NCI-H128 (cell line): Measurements from ENCODE around the gene EPHB1.

Experiments
- DNase-seq: peaks from one replicate; lab custom pipeline; 2025; ENCODE audit not compliant: unreplicated experiment; lab: John Stamatoyannopoulos, UW

The EPHB1 gene

DNA sequence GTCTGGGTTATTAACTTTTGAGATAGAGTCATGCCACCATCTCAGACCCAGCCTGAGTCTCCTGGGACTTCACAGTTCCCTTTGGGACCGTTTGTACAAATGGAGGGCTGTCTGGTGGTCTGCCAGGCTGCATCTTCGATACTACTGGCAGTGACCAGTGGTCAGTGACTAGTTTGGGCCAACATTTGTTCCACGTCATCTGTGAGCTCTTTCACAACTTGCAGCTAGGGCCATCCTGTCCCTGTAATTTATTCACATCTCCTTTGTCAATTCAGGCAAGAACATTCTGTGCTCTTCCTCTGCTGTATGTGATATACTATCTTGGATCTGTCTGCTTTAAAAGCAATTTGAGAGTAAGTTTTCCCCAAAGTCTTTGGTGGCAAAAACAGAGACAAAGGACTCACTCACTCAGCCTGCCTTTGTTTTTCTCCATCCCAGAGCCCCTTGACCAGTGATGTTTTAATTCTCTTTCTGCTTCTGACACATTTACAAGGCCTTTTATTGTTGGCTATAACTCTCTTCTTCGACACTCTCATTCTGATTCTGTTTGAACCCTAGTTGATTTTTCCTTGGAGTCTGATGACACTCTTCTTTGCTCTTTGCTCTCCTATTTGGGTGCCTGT is 353.4 kb downstream of the EPHB1 start:
- no peak for DNase-seq

DNA sequence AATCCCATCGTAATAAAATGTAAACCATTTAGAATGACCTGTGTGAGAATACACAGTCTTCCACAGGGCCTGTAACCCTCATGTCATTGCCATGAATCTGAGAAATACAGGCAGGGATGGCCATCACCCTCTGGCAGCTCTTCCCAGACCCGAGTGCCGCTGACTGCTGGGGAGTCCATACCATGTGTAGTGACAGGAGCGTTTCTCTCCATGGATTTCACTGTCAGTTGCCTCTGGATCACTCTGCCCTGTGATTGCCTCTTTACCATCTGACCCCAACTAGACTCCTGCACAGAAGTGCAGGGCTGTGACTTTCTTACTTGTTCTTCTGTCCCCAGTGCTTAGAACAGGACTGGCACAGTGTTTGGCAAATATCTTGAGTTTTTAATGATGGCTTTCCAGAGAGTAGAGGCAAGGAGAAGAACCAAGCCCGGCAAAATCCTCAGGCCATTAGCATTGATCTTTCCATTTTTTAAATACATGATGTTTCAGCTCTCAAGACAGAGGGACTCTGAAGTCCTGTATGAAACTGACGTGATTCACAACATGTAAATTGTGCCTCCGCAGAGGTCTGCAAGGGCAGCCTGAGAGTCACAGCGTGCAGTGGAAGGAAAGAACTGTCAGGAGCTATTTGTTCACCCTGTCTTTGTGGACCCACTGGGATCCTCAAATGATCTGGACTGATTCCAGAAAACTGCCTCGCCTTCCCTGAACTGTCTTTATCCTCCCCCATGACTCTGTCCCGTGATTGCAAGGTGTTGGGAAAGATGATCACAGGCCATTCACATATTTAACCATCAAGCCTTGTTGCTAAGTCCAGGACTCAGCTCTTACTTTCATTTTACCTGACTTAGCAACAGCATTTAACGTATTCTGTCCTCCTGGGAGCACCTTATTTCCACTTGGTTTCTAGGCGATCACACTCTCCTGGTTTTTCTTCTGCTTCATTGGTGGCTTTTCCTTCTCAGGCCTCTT is 354.9 kb downstream of the EPHB1 start:
- DNase-seq: no peak

DNA sequence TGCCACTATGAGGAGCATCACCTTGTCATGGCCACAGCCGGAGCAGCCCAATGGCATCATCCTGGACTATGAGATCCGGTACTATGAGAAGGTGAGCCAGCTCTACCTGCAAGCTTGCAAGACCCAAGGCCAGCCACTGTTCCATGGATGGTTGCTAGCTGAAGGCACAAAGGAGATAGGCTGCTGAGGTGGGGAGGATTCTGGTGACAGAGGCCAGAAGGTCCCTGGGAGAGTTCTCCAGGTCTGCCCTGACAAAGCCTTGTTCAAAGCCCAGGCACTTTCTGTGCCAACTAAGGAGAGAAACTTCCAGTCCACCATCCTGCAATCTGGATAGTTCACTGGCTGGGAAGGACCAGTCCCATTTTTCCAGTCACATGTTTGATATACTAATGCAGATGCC is 359.1 kb downstream of the EPHB1 start:
- DNase-seq: no peak

DNA sequence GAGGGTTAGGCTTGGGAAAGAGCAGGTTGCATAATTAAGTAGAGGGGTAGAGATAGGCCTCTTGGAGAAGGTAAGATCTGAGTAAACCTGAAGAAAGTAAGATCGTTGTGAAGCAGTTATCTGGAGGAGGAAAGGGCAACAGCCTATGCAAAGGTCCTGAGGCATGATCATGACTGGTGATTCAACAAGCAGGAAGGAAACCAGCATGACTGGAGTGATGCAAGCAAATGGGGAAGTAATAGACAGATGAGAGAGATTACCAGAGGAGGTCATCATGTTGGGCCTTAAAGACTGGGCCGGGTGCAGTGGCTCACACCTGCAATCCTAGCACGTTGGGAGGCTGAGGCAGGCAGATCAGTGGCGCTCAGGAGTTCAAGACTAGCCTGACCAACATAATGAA is 360.2 kb downstream of the EPHB1 start:
- no peak for DNase-seq

DNA sequence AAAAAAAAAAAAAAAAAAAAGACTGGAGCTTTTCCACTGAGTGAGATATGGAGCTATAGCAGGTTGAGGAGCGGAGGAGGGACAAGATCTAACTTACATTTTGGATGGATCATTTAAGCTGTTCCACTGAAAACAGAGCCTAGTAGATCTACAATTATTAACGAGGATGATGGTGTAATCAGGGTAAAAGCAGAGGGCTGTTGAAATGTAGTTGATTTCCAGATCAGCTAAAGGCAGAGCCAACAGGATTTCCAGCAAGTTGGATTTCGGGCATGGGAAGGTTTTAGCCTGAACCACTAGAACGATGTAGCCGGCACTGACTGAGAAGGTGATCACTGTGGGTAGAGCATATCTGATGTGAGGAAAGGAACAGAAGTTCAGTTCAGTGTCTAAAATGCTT is 360.7 kb downstream of the EPHB1 start:
- no peak for DNase-seq

DNA sequence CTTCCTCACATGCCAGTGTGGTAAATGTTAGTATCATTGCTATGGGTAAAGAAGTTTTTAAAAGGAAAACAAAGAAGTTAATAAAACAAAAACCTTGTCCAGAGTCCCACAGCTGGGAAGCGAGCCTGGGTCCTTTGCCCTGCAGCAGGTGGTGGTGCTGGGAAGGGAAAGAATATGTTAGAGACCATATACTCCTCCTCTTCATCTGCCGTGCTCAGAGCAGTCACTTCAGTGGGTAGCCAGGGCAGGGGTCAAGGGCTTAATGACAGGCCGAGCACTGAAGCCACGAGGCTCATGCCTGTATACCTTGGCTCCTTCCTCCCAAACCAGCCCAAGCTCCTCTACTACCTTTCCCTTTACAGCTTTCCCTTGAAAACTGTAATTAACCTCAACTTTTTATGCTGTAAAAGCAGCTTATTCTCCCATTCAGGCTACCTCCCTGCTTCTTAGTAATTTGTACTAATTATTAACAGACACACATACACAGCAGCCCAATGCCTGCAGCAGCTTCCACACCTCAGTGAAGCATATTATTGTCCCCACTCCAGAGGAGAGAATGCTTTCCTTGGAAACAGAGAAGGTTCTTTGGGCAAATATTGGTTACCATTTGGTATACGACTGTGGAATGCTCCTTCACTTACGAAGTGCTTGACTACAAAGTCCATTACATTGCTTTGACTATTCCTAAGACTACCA is 362.1 kb downstream of the EPHB1 start:
- no peak for DNase-seq

DNA sequence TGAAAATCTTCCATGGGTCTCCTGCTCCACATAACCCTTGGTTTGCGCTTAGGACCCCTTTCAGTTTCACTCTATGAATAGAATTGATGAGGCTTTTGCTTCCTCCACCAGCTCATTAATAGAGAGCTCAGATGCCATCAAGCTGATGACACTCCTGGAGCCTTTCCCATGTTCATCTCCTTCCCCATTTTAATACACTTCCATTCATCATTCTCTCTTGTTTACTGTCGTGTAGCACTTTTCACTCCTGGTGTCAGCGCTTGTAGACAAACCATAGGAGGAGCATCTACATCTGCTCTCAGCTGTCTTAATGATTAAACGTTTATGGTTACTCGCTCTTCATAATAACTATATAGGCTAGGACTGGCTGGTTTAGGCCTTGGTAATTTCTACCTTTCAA is 363.5 kb downstream of the EPHB1 start:
- DNase-seq: no peak

DNA sequence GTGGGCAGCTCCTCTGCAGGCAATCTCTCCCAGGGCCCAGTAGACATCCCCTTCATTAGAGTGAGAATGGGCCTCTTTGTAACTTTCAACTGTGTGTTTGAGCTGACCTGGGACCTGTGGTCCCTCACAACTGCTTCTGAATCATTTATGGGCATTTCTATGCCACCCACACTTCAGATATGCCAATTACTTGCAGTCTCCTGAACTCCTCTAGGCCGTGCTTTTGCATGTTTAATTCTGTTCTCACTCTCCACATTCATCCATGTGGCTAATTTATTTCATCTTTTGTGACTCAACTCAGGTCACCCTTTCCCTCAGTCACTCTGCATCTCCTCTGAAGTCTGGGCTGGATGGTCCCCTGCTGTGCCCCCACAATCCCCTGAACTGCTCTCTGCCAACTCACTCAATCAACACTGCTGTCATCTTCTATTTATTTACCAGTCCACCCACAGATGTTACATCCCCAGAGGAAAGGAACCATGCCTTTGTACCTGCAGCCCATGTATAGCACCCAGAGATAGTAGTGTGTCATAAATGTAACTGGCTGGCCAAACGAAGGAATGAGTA is 364.7 kb downstream of the EPHB1 start:
- DNase-seq: no peak

DNA sequence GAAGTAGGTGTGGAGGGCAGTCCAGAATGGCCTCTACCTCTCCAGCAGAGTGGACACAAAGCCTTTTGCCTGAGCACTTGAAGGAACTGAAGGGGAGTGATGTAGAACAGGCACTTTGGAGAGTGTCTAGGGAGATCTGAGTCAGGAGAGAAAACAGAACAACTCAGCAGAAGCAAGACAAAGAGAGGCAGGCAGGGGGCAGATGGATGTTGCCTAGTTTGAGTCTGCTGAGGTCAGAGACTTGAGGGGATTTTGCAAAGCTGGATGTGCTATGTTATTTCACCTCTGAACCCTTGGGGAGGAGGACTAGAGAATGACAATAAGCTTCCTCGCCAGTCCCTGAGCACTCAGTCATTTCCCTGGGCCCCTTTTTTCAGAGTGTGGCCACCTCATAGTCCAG is 366.4 kb downstream of the EPHB1 start:
- no peak for DNase-seq

DNA sequence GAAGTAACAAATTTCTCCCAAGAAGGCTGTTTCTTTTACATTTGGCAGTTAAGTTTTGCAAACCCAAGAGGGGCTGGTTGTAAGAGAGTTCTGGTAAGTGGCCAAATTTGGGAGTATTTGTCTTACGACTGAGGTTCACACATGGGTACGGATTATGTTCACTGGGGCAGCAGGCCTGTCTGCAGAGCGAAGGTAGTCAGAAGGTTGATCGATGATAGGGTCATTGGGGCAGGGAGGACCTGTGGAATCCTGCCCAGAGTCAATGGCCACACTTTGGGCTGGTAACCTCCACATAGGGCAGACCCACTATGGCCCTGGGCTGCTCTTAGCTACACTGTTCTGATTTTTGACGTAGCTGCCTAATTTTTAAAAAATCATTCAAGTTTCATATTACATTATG is 368.6 kb downstream of the EPHB1 start:
- no peak for DNase-seq

DNA sequence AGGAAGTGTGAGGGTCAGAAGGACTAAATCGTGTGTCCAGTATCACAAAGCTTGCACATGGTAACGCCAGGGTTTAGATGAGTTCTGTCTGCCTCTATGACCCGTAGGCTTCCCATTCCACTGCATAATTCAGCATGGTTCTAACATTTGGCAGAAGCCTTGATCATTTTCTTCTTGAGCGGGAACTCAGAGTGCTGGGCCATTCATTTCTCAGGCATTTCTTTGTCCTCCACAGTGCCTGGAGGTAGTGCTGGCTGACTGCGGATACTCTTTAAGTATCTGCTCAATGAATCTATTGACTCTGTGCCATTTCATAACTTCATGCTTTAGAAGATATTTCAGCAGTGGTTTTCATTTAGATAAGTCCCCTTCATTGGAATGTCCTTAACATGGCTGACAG is 370.2 kb downstream of the EPHB1 start:
- no peak for DNase-seq

DNA sequence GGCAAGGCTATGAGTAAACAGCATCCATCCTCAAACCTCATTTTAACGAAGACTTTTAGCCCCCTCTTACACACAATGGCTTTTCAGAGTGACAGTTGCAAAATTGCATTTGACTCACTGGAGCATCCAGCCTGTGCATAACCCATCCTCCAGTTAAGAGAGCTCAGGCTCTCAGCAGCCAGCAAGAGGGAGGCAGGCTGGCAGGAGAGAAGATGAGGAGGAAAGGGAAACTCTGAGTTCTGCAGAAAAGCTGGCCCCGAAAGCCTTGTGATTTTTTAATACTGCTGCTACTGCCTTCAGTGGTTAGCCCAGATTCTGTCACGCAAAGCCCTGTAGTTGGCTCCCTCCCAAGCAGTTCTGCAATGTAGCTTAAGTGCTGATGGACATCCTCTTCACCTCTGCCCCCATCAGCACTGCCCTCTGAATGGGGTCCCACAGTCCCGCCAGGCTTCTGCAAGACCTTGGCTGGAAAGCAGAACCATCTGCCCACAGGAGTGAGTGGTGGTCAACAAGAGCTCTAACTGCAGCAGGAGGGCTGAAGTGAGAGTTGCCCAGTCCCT is 371.3 kb downstream of the EPHB1 start:
- DNase-seq: no peak

DNA sequence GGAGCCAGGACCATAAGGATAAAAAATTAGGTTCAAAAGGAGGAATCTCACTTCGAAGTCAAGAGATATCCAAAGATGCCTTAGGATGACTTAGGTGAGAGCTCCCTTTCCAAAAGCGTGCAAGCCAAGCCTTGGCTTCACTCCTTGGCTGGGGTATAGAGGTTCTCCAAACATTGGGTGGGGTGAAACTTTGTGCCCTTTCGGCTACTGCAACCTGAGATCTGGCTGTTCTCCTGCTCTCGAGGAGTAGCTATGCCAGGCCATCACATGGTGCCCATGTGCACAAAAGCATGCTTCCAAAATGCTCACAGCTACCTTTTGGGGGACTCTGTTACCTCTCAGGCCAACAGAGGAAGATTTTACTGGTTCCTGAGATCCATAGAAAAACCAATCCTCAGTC is 373.8 kb downstream of the EPHB1 start:
- no peak for DNase-seq

DNA sequence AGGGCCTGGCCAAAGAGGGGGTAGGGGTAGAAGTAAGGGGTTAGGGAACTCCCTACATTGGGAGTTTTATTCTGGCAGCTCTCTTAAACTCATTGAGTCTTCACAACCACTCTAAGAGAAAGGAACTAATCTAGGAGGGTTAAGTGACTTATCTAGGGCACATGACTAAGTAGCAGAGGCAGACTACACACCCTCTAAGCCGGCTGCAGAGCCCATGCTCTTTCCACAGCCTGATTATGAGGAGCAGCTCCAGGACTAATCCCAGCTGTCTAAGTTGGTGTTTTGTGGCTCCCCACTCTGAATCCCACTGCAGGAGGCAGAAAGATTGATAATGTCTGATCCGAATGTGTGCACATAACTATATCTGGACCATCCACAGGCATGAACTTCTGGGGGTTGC is 374.6 kb downstream of the EPHB1 start:
- DNase-seq: no peak

DNA sequence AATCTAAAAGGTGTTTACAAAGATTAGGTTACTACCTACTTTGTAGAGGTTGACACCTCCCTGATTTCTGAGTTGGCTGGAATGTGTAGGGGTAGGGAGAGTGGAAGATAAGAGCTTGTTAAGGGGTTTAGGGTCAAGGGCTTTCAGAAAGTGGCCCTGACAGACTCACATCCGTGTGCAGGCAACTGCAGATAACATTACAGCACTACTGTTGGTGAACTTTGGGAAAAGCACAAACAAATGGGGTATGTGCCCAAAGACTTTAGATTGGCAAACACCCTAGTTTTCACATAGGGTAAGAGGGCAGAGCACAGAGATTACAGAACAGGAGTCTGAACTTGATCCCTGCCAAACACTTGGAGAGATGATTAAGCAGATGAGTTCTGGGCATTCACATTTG is 375.7 kb downstream of the EPHB1 start:
- no peak for DNase-seq

DNA sequence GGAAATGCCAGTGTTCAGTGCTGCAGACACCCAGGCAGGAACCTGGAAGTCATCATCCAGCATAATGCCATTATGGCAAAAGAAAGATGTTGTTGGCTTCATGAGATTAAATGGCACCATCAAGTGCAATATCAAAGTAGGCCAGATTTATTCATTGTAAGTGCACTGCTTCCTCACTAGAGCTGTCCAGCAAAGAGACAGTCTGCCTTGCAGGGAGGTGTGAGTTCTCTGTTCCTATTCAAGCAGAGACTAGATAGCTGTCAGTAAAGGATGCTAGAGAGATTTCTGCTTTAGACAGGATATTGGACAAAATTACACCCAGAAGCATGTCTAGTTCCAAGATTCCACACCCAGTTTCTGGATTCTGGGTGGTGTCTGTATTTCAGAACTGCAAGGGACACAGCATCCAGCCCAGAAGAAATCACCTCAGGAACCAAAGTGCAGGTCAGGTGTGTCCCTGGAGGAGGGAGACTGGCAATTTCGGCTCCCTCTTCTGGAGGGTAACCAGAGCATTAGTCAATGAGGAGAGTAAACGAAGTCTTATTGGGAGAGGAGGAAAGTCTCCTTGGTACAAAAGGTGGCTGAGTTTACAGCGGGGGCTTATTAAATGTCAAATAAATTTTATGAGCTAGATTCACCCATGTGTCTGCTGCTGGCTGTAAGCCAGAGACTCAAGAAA is 377.3 kb downstream of the EPHB1 start:
- DNase-seq: no peak

DNA sequence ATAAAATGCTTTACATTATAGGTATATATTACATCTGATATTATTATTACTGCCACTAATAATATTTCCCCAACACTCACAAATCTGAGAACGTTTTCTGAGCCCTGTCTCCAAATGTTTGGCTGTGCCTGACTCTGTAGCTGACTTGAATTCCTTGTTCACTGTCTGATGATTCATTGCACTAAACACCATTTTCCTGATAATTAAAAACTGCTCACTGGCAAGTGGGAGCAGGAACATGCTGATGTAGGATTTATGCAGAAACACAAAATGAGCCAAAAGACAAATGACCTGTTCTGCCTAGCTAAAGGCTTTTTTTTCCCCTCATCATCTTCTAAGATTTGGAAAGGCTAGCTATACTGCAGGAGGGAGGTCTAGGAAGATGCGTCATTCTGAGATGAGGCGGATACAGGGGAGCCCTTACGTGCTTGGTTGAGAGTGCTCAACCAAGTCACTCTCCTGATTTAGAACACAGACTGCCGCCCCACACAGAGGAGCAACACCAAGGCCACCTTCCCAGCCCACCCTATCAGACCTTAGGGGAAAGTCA is 380.7 kb downstream of the EPHB1 start:
- DNase-seq: no peak

DNA sequence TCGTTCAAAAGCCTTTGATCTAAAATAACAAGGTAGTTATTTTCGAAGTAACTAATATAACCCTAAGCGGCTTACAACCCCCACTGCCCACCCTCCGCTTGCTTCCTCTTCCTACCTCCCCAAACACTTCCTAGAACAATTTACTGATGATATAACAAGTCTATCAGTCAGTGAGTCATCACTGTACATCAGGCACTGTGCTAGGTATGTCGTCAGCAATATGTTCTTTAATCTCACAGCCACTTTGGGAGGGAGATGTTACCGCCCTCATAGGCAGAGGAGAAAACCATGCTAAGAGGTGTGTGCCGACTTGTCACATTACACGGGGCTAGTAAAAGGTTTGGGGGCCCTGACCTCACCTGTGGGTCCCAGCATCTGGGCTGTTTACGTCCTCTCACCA is 381.8 kb downstream of the EPHB1 start:
- DNase-seq: no peak

DNA sequence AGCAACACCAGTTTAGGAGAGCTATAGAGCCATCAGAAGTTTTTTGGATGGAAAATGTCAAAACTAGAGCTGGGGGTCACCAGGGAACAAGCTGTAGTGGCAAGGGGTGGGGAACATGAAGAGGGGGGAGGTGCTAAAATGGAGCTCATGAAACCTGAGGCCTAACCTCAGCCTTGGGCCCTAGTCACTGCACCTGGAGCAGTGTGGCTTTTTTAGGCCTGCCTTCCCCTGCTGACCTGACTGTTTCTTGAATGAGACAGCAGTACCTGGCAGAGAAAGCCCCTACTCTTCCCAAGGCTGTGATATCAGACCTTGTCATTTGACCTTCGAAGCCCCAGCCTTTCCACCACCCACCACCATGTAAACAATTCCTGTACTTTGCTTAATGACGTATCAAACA is 383.5 kb downstream of the EPHB1 start:
- DNase-seq: no peak

DNA sequence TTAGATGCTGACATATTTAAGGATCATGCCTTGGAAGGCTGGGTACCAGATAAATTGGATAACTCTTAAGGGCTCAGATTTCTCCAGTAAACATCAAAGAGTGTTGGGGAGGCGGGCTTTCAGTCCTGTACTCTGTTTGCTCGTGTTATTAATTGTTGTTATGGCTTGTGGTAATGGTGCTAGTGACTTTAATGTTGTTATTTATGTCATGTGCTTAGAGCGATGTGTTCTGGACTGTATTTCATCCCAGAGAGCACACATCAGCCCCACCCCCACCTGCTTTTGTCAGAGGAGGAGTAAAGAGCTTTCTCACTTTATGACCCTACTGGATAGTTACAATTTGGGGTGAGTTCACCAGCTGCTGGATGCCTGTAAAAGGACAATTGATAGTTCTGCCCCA is 386.3 kb downstream of the EPHB1 start:
- DNase-seq: no peak
